Measurements from ENCODE around the gene CHRNB2.
"Not testable (repeated sequence)": the region's sequence is repeated elsewhere in the genome, so short reads cannot be mapped to it uniquely, and the experiment has no call there.

Gene CHRNB2

GRCh38 chr1:154567386-154568156, at the start of gene CHRNB2:
TSS of gene CHRNB2 (plus strand) at chr1:154567778. CDS start at chr1:154568045, 267 bp downstream.
- DNase-seq (ENCODE audit: low read depth, low spot score), result no peak
- H3K27ac ChIP-seq, result no peak within 1 kb of the TSS

- H3K27ac ChIP-seq, result no peak overlapping the region
- no peak for DNase-seq (ENCODE audit: low read depth, low spot score)
Observed at GRCh38 chr1:154519591-154519991, 48.0 kb upstream of the CHRNB2 start.

- no peak for DNase-seq (ENCODE audit: low read depth, low spot score)
- H3K27ac ChIP-seq, result no peak overlapping the region
Observed at GRCh38 chr1:154520333-154520732, 47.2 kb upstream of the CHRNB2 start.

- H3K27ac ChIP-seq, result no peak overlapping the region
- DNase-seq (ENCODE audit: low read depth, low spot score), result no peak
Observed at GRCh38 chr1:154521695-154522094, 45.9 kb upstream of the CHRNB2 start.

GRCh38 chr1:154524881-154525280, 42.7 kb upstream of the CHRNB2 start:
- no peak for DNase-seq (ENCODE audit: low read depth, low spot score)
- no peak overlapping the region for H3K27ac ChIP-seq

GRCh38 chr1:154527192-154527591, 40.4 kb upstream of the CHRNB2 start:
- no peak overlapping the region for H3K27ac ChIP-seq
- DNase-seq (ENCODE audit: low read depth, low spot score), result no peak

- no peak for DNase-seq (ENCODE audit: low read depth, low spot score)
- H3K27ac ChIP-seq, result no peak overlapping the region
Observed at GRCh38 chr1:154529308-154529707, 38.3 kb upstream of the CHRNB2 start.

GRCh38 chr1:154531950-154532349, 35.6 kb upstream of the CHRNB2 start:
- DNase-seq (ENCODE audit: low read depth, low spot score); H3K27ac ChIP-seq: not testable (repeated sequence)

- no peak for DNase-seq (ENCODE audit: low read depth, low spot score)
- no peak overlapping the region for H3K27ac ChIP-seq
Observed at GRCh38 chr1:154533952-154534844, 33.4 kb upstream of the CHRNB2 start.

- no peak overlapping the region for H3K27ac ChIP-seq
- no peak for DNase-seq (ENCODE audit: low read depth, low spot score)
Observed at GRCh38 chr1:154536570-154536969, 31.0 kb upstream of the CHRNB2 start.

- no peak overlapping the region for H3K27ac ChIP-seq
- DNase-seq (ENCODE audit: low read depth, low spot score), result no peak
Observed at GRCh38 chr1:154539486-154540483, 27.8 kb upstream of the CHRNB2 start.

- H3K27ac ChIP-seq, result no peak overlapping the region
- DNase-seq (ENCODE audit: low read depth, low spot score), result no peak
Observed at GRCh38 chr1:154541231-154541630, 26.3 kb upstream of the CHRNB2 start.

GRCh38 chr1:154546264-154547063, 21.1 kb upstream of the CHRNB2 start:
- no peak for DNase-seq (ENCODE audit: low read depth, low spot score)
- no peak overlapping the region for H3K27ac ChIP-seq

- DNase-seq (ENCODE audit: low read depth, low spot score), result no peak
- no peak overlapping the region for H3K27ac ChIP-seq
Observed at GRCh38 chr1:154547105-154547732, 20.4 kb upstream of the CHRNB2 start.

- no peak overlapping the region for H3K27ac ChIP-seq
- DNase-seq (ENCODE audit: low read depth, low spot score), result no peak
Observed at GRCh38 chr1:154548028-154548427, 19.6 kb upstream of the CHRNB2 start.

GRCh38 chr1:154549202-154549770, 18.3 kb upstream of the CHRNB2 start:
- DNase-seq (ENCODE audit: low read depth, low spot score), result no peak
- no peak overlapping the region for H3K27ac ChIP-seq

GRCh38 chr1:154550070-154550469, 17.5 kb upstream of the CHRNB2 start:
- H3K27ac ChIP-seq, result no peak overlapping the region
- DNase-seq (ENCODE audit: low read depth, low spot score), result no peak

GRCh38 chr1:154550657-154551056, 16.9 kb upstream of the CHRNB2 start:
- no peak overlapping the region for H3K27ac ChIP-seq

GRCh38 chr1:154551474-154551873, 16.1 kb upstream of the CHRNB2 start:
- no peak overlapping the region for H3K27ac ChIP-seq
- DNase-seq (ENCODE audit: low read depth, low spot score), result no peak

More at GRCh38 chr1:154550657-154551056, 16.9 kb upstream of the CHRNB2 start:
- DNase-seq (ENCODE audit: low read depth, low spot score), result no peak

Data from epithelial cell of prostate (primary cell).